HepG2 (cell line): ENCODE measurements around the gene SNF8. TPM values are rescaled to one million over a fixed set of nuclear protein-coding genes. Genes with fewer than 3 reads are reported as not detected.

Experiments used
- BATF2 ChIP-seq: sonication (generic); formaldehyde crosslinking; IDR thresholded peaks from 2 replicates; pipeline ENCODE4 v1.8.0; 2022; ENCODE audit warnings: mild to moderate bottlenecking, missing genetic modification reagents, moderate library complexity
- CENPBD1 ChIP-seq: sonication (generic); formaldehyde crosslinking; IDR thresholded peaks from 2 replicates; pipeline ENCODE4 v1.8.0; 2022; ENCODE audit warnings: missing genetic modification reagents, low read depth, mild to moderate bottlenecking, borderline replicate concordance
- E2F2 ChIP-seq: sonication (generic); formaldehyde crosslinking; IDR thresholded peaks from 2 replicates; pipeline ENCODE4 v1.4.0; 2020; ENCODE audit warnings: missing genetic modification reagents, borderline replicate concordance
- EEA1 ChIP-seq: sonication (generic); formaldehyde crosslinking; IDR thresholded peaks from 2 replicates; pipeline ENCODE4 v1.5.1; 2020; ENCODE audit warnings: mild to moderate bottlenecking, missing genetic modification reagents, borderline replicate concordance
- FLYWCH1 ChIP-seq: sonication (generic); formaldehyde crosslinking; IDR thresholded peaks from 2 replicates; pipeline ENCODE4 v1.8.1; 2023; ENCODE audit warnings: mild to moderate bottlenecking, missing genetic modification reagents
- MIXL1 ChIP-seq: IDR thresholded peaks from 2 replicates; pipeline ENCODE4 v1.6.1; 2016
- MTF1 ChIP-seq: sonication (generic); formaldehyde crosslinking; IDR thresholded peaks from 2 replicates; pipeline ENCODE4 v1.5.0; 2020; ENCODE audit warnings: missing genetic modification reagents
- SIN3A ChIP-seq: IDR thresholded peaks from 2 replicates; pipeline ENCODE4 v1.6.1; 2011; ENCODE audit warnings: low read depth, mild to moderate bottlenecking, control low read depth, low read length, borderline replicate concordance
- SIX1 ChIP-seq: sonication (generic); formaldehyde crosslinking; IDR thresholded peaks from 2 replicates; pipeline ENCODE4 v1.4.0; 2020; ENCODE audit warnings: missing genetic modification reagents, borderline replicate concordance
- TFDP2 ChIP-seq: sonication (generic); formaldehyde crosslinking; IDR thresholded peaks from 2 replicates; pipeline ENCODE4 v1.4.0; 2020; ENCODE audit warnings: missing genetic modification reagents
- ZFYVE20 ChIP-seq: sonication (generic); formaldehyde crosslinking; IDR thresholded peaks from 2 replicates; pipeline ENCODE4 v1.8.0; 2023; ENCODE audit warnings: low read depth, mild to moderate bottlenecking, moderate library complexity, missing genetic modification reagents, borderline replicate concordance
- ZKSCAN5 ChIP-seq: sonication (generic); formaldehyde crosslinking; IDR thresholded peaks from 2 replicates; pipeline ENCODE4 v1.5.1; 2020; ENCODE audit warnings: mild to moderate bottlenecking, missing genetic modification reagents
- ZNF224 ChIP-seq: sonication (generic); formaldehyde crosslinking; IDR thresholded peaks from 2 replicates; pipeline ENCODE4 v1.5.0; 2020; ENCODE audit warnings: mild to moderate bottlenecking, missing genetic modification reagents
- ZNF251 ChIP-seq: sonication (generic); formaldehyde crosslinking; IDR thresholded peaks from 2 replicates; pipeline ENCODE4 v1.9.0; 2021; ENCODE audit warnings: mild to moderate bottlenecking, missing genetic modification reagents
- ZNF512B ChIP-seq: sonication (generic); formaldehyde crosslinking; IDR thresholded peaks from 2 replicates; pipeline ENCODE4 v1.5.1; 2020; ENCODE audit warnings: missing genetic modification reagents, mild to moderate bottlenecking, borderline replicate concordance
- ZNF598 ChIP-seq: sonication (generic); formaldehyde crosslinking; IDR thresholded peaks from 2 replicates; pipeline ENCODE4 v1.5.1; 2020; ENCODE audit warnings: mild to moderate bottlenecking, missing genetic modification reagents, borderline replicate concordance
- ZNF770 ChIP-seq: sonication (generic); formaldehyde crosslinking; IDR thresholded peaks from 2 replicates; pipeline ENCODE4 v1.5.0; 2020; ENCODE audit warnings: mild to moderate bottlenecking, missing genetic modification reagents
- ZNF883 ChIP-seq: sonication (generic); formaldehyde crosslinking; IDR thresholded peaks from 2 replicates; pipeline ENCODE4 v1.5.1; 2020; ENCODE audit warnings: mild to moderate bottlenecking, missing genetic modification reagents; ENCODE audit errors: not compliant biosample characterization
- ZSCAN20 ChIP-seq: sonication (generic); formaldehyde crosslinking; IDR thresholded peaks from 2 replicates; pipeline ENCODE4 v1.4.0; 2020; ENCODE audit warnings: missing genetic modification reagents, mild to moderate bottlenecking, borderline replicate concordance
- polyA plus RNA-seq, 8 experiments: library from polyadenylated mRNA; depleted of rRNA in 3 of 8; stranded (reverse) in 7 of 8; unstranded in 1 of 8; fragments of >200 nt; fragmentation: Illumina TruSeq in 4 of 8; extraction: Trizol in 4 of 8; gene quantifications; 2 replicates each; pipeline versions ENCODE4 v1.2.1 to v1.2.3, GENCODE V29; 2011 to 2016; ENCODE audit warnings: low read depth in 4 of 8, missing spikeins in 1 of 8, mixed read lengths in 1 of 8; ENCODE audit not compliant: insufficient read depth in 1 of 8
- total RNA-seq, 5 experiments: library from RNA; depleted of rRNA; stranded (reverse); fragments of >200 nt; fragmentation: Illumina TruSeq; extraction: Trizol; gene quantifications; 2 replicates each; pipeline ENCODE4 v1.2.3, GENCODE V29; 2016; ENCODE audit warnings: low read depth in 1 of 5

Gene SNF8
- total and polyA plus RNA-seq, 2 of the 13 experiments (the other 11 are each of a cell fraction or from before 2014, with no cell fraction given), result 114 to 153 TPM

- TF ChIP-seq E2F2 (CRISPR knock-in tag) (peak; percentile 79; the same call in 1 of the 2 replicates), ZFYVE20 (CRISPR knock-in tag) (peak; percentile 76; the same call in 1 of the 2 replicates), ZSCAN20 (peak; percentile 88), BATF2 (CRISPR knock-in tag) (peak; percentile 70; the same call in 1 of the 2 replicates), ZNF770 (no peak), SIN3A (peak; percentile 78; the same call in 1 of the 2 replicates), EEA1 (peak; percentile 91; the same call in 1 of the 2 replicates), MTF1 (CRISPR knock-in tag) (peak; percentile 61; the same call in 1 of the 2 replicates), CENPBD1 (no peak), MIXL1 (CRISPR knock-in tag) (peak; percentile 73), SIX1 (CRISPR knock-in tag) (no peak), ZNF598 (CRISPR knock-in tag) (peak; percentile 73; the same call in 1 of the 2 replicates), TFDP2 (CRISPR knock-in tag) (peak; percentile 93), ZNF512B (CRISPR knock-in tag) (0 out of 2 replicates have a peak, but pooled peaks have one; percentile 55), ZNF251 (CRISPR knock-in tag) (0 out of 2 replicates have a peak, but pooled peaks have one; percentile 80), ZNF224 (CRISPR knock-in tag) (peak; percentile 89; the same call in 1 of the 2 replicates), ZKSCAN5 (CRISPR knock-in tag) (peak; percentile 45; the same call in 1 of the 2 replicates), ZNF883 (CRISPR knock-in tag) (peak; percentile 79), FLYWCH1 (CRISPR knock-in tag) (no peak)
These were observed at the start of gene SNF8 (continued) for GRCh38 chr17:48944515-48945260.
